Suprapubic skin (tissue), 4 donors: ENCODE results near the gene OR4C3. TPM values are rescaled to one million over a fixed set of nuclear protein-coding genes. Genes with fewer than 3 reads are reported as not detected.
"Not testable (repeated sequence)": the region's sequence is repeated elsewhere in the genome, so short reads cannot be mapped to it uniquely, and the experiment has no call there.

Source experiments
- DNase-seq, 2 donors: peaks; one replicate each; pipeline ENCODE4 v3.0.0-alpha.2; 2019; ENCODE audit warnings: low spot score in 2 of 2
- H3K27ac ChIP-seq: fragments of 200-600 bp; sonication (generic); one replicate; pipeline ENCODE4 v1.5.1; 2019
- H3K27me3 ChIP-seq: fragments of 200-600 bp; sonication (generic); one replicate; pipeline ENCODE4 v1.5.1; 2019
- H3K36me3 ChIP-seq: fragments of 200-600 bp; sonication (generic); one replicate; pipeline ENCODE4 v1.5.1; 2019
- H3K4me1 ChIP-seq: fragments of 200-600 bp; sonication (generic); one replicate; pipeline ENCODE4 v1.5.1; 2019
- H3K4me3 ChIP-seq: fragments of 200-600 bp; sonication (generic); one replicate; pipeline ENCODE4 v1.5.1; 2019; ENCODE audit warnings: mild to moderate bottlenecking
- H3K9me3 ChIP-seq: fragments of 200-600 bp; sonication (generic); one replicate; pipeline ENCODE4 v1.5.1; 2019
- EP300 ChIP-seq: sonication (generic); formaldehyde crosslinking; IDR thresholded peaks from one replicate; pipeline ENCODE4 v1.6.1; 2017; ENCODE audit warnings: antibody characterized with exemption
- POLR2A ChIP-seq, 2 donors: fragments of 450-650 bp; IDR thresholded peaks; one replicate each; pipeline ENCODE4 v1.6.1; 2017; ENCODE audit warnings: antibody characterized with exemption in 2 of 2, mild to moderate bottlenecking in 2 of 2, moderate library complexity in 2 of 2
- POLR2AphosphoS5 ChIP-seq, 3 donors: sonication (generic); formaldehyde crosslinking; IDR thresholded peaks; one replicate each; pipeline ENCODE4 v1.6.1; 2017; ENCODE audit warnings: antibody characterized with exemption in 3 of 3
- WGBS: methylation state at CpG from one replicate; pipeline ENCODE4 v1.1.5; 2018; 5-methylcytosine and 5-hydroxymethylcytosine counted together
- total RNA-seq, 4 donors: library from RNA; depleted of rRNA; stranded (reverse); fragments of >200 nt; gene quantifications; one replicate each; pipeline ENCODE4 v1.1.0, GENCODE V29; 2016
- TF ChIP-seq, protein P1 (sequence below), 2 donors: fragments of 200-600 bp in 1 of 2; fragments of 450-650 bp in 1 of 2; sonication (generic) in 1 of 2; IDR thresholded peaks; one replicate each; pipeline ENCODE4 v1.5.1; 2016 to 2019; ENCODE audit warnings: antibody characterized with exemption in 2 of 2, mild to moderate bottlenecking in 1 of 2, moderate library complexity in 1 of 2

OR4C3 gene
- total RNA-seq = not detected

DNA sequence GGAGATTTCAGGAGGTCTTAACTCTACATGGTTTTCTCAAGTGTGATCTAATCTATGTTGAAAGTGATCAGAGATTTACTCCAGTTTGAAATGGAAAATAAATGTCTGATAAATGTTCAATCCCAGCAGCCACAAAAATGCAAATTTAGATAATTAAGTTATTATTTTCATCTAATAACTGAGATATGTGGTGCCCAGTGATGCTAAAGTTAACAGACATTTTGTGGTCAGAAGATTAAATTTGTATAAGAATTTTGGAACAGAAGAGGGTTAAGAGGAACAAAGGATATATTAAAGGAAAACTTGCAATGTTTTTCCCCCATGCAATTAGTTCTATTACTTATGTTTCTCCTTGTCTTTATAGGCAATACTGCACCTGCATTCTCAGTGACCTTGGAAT, at the start of gene OR4C3:
TSS of gene OR4C3 (plus strand) at position 301 of the 400 bp plus-strand sequence. CDS start 102 bp downstream, outside the sequence.
- H3K27me3 ChIP-seq, H3K9me3 ChIP-seq, H3K4me1 ChIP-seq, H3K36me3 ChIP-seq, H3K4me3 ChIP-seq, H3K27ac ChIP-seq, DNase-seq: not testable (repeated sequence)

GRCh38 chr11:48305923-48306322, 18.8 kb upstream of the OR4C3 start, which contains the start of gene OR4S1:
TSS of gene OR4S1 (plus strand) at chr11:48306223. CDS start at chr11:48306223, 0 bp downstream.
- Histone ChIP-seq H3K4me3 (no peak within 1 kb of the TSS), H3K9me3 (peaks cover under 1% of the 10 kb centered on the region), H3K4me1 (no peaks in the 10 kb centered on the region), H3K27ac (no peak within 1 kb of the TSS), H3K27me3 (no peaks in the 10 kb centered on the region), H3K36me3 (no peaks in the 10 kb centered on the region)
- 73% methylated on average over 1 of the region's 1 CpG for WGBS
- DNase-seq = no peak
- no peak for TF ChIP-seq EP300
- TF ChIP-seq POLR2AphosphoS5 (IDR thresholded peaks at IDR 0.05) = no peak
- TF ChIP-seq, protein P1, sequence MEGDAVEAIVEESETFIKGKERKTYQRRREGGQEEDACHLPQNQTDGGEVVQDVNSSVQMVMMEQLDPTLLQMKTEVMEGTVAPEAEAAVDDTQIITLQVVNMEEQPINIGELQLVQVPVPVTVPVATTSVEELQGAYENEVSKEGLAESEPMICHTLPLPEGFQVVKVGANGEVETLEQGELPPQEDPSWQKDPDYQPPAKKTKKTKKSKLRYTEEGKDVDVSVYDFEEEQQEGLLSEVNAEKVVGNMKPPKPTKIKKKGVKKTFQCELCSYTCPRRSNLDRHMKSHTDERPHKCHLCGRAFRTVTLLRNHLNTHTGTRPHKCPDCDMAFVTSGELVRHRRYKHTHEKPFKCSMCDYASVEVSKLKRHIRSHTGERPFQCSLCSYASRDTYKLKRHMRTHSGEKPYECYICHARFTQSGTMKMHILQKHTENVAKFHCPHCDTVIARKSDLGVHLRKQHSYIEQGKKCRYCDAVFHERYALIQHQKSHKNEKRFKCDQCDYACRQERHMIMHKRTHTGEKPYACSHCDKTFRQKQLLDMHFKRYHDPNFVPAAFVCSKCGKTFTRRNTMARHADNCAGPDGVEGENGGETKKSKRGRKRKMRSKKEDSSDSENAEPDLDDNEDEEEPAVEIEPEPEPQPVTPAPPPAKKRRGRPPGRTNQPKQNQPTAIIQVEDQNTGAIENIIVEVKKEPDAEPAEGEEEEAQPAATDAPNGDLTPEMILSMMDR (IDR thresholded peaks at IDR 0.05) = no peak
- TF ChIP-seq POLR2A (IDR thresholded peaks at IDR 0.05) = no peak

DNA sequence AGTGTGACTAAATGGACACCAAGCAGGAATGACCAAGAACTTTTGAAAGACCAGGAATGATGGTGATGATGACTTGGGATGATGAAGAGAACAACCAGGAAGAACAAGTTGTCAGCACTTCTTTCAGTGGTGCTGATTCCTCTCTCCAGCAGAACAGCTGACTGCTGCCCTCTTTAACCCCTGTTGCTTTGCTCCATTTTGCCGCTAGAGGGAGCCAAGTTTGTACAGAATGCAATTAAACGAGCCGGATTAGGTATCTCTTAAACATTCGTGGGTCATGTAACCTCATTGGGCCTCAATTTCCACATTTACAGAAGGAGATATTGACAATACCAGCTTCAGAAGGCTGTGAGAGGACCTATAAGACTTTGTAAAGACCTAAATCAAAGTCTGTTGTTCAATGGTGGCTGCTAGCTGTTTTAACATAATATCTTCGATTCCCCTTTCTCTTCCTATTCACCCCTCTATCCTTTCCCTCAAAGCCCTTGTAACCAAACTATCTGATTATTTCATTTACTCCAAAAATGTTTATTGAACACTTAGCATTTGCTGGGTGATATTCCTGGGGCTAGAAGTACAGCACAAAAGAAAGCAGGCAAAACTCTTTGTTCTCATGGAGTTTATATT, 16.8 kb upstream of the OR4C3 start:
- no peaks in the 10 kb centered on the region for H3K27me3 ChIP-seq
- H3K9me3 ChIP-seq = no peaks in the 10 kb centered on the region
- 24% methylated on average over 5 of the region's 5 CpGs for WGBS
- H3K4me3 ChIP-seq = no peak overlapping the region
- no peak for DNase-seq
- TF ChIP-seq, protein P1 (IDR thresholded peaks at IDR 0.05) = peak; percentile 31 to 66
- TF ChIP-seq EP300 = no peak
- H3K27ac ChIP-seq = no peak overlapping the region
- H3K4me1 ChIP-seq = no peaks in the 10 kb centered on the region
- H3K36me3 ChIP-seq = no peaks in the 10 kb centered on the region

DNA sequence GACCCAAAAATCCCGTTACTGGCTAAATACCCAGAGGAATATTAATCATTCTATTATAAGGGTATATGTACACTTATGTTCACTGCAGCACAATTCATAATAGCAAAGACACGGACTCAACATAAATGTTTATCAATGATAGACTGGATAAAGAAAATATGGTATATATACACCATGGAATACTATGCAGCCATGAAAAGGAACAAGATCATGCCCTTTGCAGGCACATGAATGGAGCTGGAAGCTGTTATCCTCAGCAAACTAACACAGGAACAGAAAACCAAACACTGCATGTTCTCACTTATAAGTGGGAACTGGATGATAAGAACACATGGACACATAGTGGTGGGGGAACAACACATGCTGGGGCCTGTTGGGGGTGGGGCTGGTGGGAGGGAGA, 11.1 kb upstream of the OR4C3 start:
- H3K27ac ChIP-seq, H3K4me1 ChIP-seq, H3K9me3 ChIP-seq, H3K27me3 ChIP-seq, DNase-seq, H3K4me3 ChIP-seq, H3K36me3 ChIP-seq: not testable (repeated sequence)
- WGBS = 83% methylated on average over 2 of the region's 2 CpGs

DNA sequence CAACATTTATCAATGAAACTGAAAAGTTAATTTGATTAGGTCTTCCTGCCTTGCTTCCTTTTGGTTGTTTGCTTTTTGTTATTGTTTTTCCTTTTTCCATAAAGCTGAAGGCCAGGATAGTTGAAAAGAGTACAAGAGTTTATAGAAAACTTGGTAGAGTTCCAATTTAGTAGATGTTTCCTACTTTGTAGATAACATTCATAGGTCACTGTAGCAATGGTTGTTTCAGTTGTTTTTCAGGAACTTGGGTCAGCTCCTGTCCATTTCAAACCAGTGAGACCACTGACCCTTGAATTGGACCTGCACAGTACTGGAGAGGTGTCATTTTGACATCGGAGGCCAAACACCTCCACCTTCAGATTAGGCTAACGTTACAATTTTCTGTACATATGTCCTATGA, 4.9 kb upstream of the OR4C3 start:
- 81% methylated on average over 2 of the region's 2 CpGs for WGBS
- not testable (repeated sequence) for DNase-seq, H3K9me3 ChIP-seq, H3K27ac ChIP-seq, H3K27me3 ChIP-seq, H3K36me3 ChIP-seq, H3K4me3 ChIP-seq, H3K4me1 ChIP-seq

- H3K27ac ChIP-seq = no peak overlapping the region
- H3K27me3 ChIP-seq = no peaks in the 10 kb centered on the region
- no peak overlapping the region for H3K4me3 ChIP-seq
- no peaks in the 10 kb centered on the region for H3K9me3 ChIP-seq
- no peak for DNase-seq
- WGBS = 32% methylated on average over 2 of the region's 2 CpGs
- no peaks in the 10 kb centered on the region for H3K36me3 ChIP-seq
- H3K4me1 ChIP-seq = no peaks in the 10 kb centered on the region
- TF ChIP-seq POLR2AphosphoS5 (IDR thresholded peaks at IDR 0.05) (no peak), EP300 (no peak), POLR2A (IDR thresholded peaks at IDR 0.05) (no peak)
- TF ChIP-seq, protein P1 (IDR thresholded peaks at IDR 0.05) = no peak
Measured at GRCh38 chr11:48341466-48341865, 16.7 kb downstream of the OR4C3 start.

- not testable (repeated sequence) for H3K27me3 ChIP-seq, H3K4me3 ChIP-seq, H3K4me1 ChIP-seq, H3K27ac ChIP-seq, H3K9me3 ChIP-seq, H3K36me3 ChIP-seq, DNase-seq
- 72% methylated on average over 2 of the region's 2 CpGs for WGBS
Measured at GRCh38 chr11:48342505-48342904, 17.8 kb downstream of the OR4C3 start.

- 88% methylated on average over 4 of the region's 5 CpGs for WGBS
- H3K27ac ChIP-seq, H3K4me3 ChIP-seq, H3K9me3 ChIP-seq, H3K36me3 ChIP-seq, H3K4me1 ChIP-seq, H3K27me3 ChIP-seq, DNase-seq: not testable (repeated sequence)
Measured at GRCh38 chr11:48346286-48346685, 21.6 kb downstream of the OR4C3 start.
